Measurements from ENCODE around the gene SLC6A3. TPM values are rescaled to one million over a fixed set of nuclear protein-coding genes. Genes with fewer than 3 reads are reported as not detected.

The SLC6A3 gene
- total and polyA plus RNA-seq, 2 donors (not counting 3 experiments of a cell fraction or from before 2014, with no cell fraction given), result not detected

- dilution Hi-C loops (cut with MboI; ENCODE audit: extremely low pct_ligation_motif_present, low sequenced_read_pairs) (no loop called here), intact Hi-C loops (cut with micrococcal nuclease) (no loop called here)
- no TSS peak for BruUV-seq (replicated peaks)
- Histone ChIP-seq H3K9me3 (replicated peaks; ENCODE audit: control insufficient read depth, insufficient read depth, low read length) (no peaks in the 10 kb centered on the region), H3K4me3 (replicated peaks in 1 of 3; ENCODE audit: insufficient read depth in 1 of 3, low read depth in 1 of 3, low read length in 3 of 3) (no peak overlapping the region), H3K27ac (ENCODE audit: insufficient read depth, low read depth, low read length) (no peak overlapping the region), H3K4me2 (ENCODE audit: insufficient read depth, low read length) (no peak overlapping the region), H4K20me1 (replicated peaks; ENCODE audit: control insufficient read depth, extremely low read depth, insufficient read depth, low read length) (no peaks in the 10 kb centered on the region), H3K79me2 (ENCODE audit: control insufficient read depth, insufficient read depth, low read length) (no peaks in the 10 kb centered on the region), H2AFZ (ENCODE audit: low read depth, low read length) (no peak overlapping the region), H3K4me1 (ENCODE audit: control insufficient read depth, extremely low read depth, insufficient read depth, low read length) (no peaks in the 10 kb centered on the region), H3K9me1 (replicated peaks; ENCODE audit: control insufficient read depth, extremely low read depth, insufficient read depth, low read length) (no peaks in the 10 kb centered on the region), H3K9ac (replicated peaks; ENCODE audit: extremely low read depth, insufficient read depth, low read length) (no peak overlapping the region), H3K36me3 (ENCODE audit: control insufficient read depth in 2 of 2, extremely low read depth in 1 of 2, insufficient read depth in 2 of 2, low read length in 2 of 2) (no peaks in the 10 kb centered on the region), H3K27me3 (ENCODE audit: control insufficient read depth in 2 of 2, insufficient read depth in 2 of 2, low read length in 2 of 2) (no peaks in the 10 kb centered on the region)
- POLR2A ChIA-PET, result no interaction called here
- CTCF ChIA-PET, result no interaction called here
- TF ChIP-seq JUN (IDR thresholded peaks at IDR 0.05; ENCODE audit: borderline replicate concordance, insufficient read depth, insufficient read length, low read depth) (no peak), POLR2A (IDR thresholded peaks at IDR 0.05; ENCODE audit: low read depth, low read length) (no peak), EZH2 (IDR thresholded peaks at IDR 0.05; ENCODE audit: borderline replicate concordance, low read depth, low read length, severe bottlenecking) (no peak), FOS (IDR thresholded peaks at IDR 0.05; ENCODE audit: borderline replicate concordance, insufficient read depth, low read length) (no peak), MYC (IDR thresholded peaks at IDR 0.05; ENCODE audit: low read depth, low read length) (no peak), MAX (IDR thresholded peaks at IDR 0.05; ENCODE audit: insufficient read depth, insufficient read length) (no peak), CTCF (IDR thresholded peaks at IDR 0.05; ENCODE audit: extremely low read depth in 1 of 2, insufficient read depth in 1 of 2, low read depth in 1 of 2, low read length in 2 of 2) (no peak), GATA2 (IDR thresholded peaks at IDR 0.05; ENCODE audit: insufficient read depth, insufficient read length, low read depth, low read length) (no peak), POLR2AphosphoS5 (IDR thresholded peaks at IDR 0.05; ENCODE audit: insufficient read depth, low read depth, low read length) (no peak)
- no peak for FAIRE-seq
- no peak for DNase-seq (ENCODE audit: low read depth, low spot score)
Measured at GRCh38 chr5:1418238-1418920, 26.9 kb downstream of the SLC6A3 start.
